Measurements from ENCODE around the gene TMED4. TPM values are rescaled to one million over a fixed set of nuclear protein-coding genes. Genes with fewer than 3 reads are reported as not detected.
A peak's percentile ranks its signal among the peaks of the same experiment; 100 is the strongest.
"Not testable (repeated sequence)": the region's sequence is repeated elsewhere in the genome, so short reads cannot be mapped to it uniquely, and the experiment has no call there.

TMED4 gene
- total RNA-seq, 1 experiment from 2014 or later = 49.7 TPM

DNA sequence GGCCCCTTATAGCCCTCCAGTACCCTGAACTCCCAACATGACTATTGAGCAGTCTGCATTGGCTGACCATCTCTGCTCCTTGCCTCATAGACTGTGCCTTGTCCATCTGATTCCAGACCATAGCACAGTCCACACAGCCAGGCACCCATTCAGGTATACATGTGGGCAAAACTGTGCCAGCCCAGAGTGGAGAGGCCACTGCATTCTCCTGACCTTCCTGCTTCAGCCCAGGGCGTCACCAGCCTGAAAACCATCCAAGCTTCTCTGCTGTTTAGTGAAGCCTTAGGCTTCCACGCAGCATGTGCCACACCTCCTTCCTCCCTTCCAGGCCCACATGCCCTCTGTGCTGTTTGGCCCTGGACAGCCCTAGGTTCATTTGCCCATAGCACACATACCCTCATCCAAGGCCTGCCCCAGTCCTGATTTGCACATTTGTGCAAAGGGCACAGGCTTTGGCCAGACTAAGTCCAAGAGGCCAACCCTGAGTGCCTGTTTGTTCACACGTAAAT, 18.8 kb downstream of the TMED4 start:
- POLR2A ChIA-PET = interaction anchor here (0.6 to 6.7 kb wide), 4 partner anchors 10 to 417 kb away, joined by 3 to 55 read pairs (median 10); partner anchors contain the start of genes DDX56 and NPC1L1
- peaks cover 16% of the 10 kb centered on the region for H3K4me1 Mint-ChIP-seq (ENCODE audit: insufficient read depth, unreplicated experiment)
- intact Hi-C loops (cut with micrococcal nuclease) = no loop called here
- no peak for DNase-seq (ENCODE audit: unreplicated experiment)
- no peak overlapping the region for H3K27ac Mint-ChIP-seq (ENCODE audit: low read depth, unreplicated experiment)
- no peak overlapping the region for H3K4me3 Mint-ChIP-seq (ENCODE audit: unreplicated experiment)
- H3K27me3 Mint-ChIP-seq (ENCODE audit: insufficient read depth, unreplicated experiment) = no peaks in the 10 kb centered on the region
- CTCF ChIA-PET = interaction anchor here (0.7 to 4.6 kb wide), 6 partner anchors 11 to 498 kb away, joined by 3 to 51 read pairs (median 30); partner anchors contain the start of genes DDX56 and NUDCD3
- peaks cover 35% of the 10 kb centered on the region for H3K36me3 Mint-ChIP-seq (ENCODE audit: insufficient read depth, unreplicated experiment)
- H3K9me3 Mint-ChIP-seq (ENCODE audit: unreplicated experiment) = no peaks in the 10 kb centered on the region
- TSS peak; percentile 4 for BruUV-seq (replicated peaks)
- TF ChIP-seq, protein P1, sequence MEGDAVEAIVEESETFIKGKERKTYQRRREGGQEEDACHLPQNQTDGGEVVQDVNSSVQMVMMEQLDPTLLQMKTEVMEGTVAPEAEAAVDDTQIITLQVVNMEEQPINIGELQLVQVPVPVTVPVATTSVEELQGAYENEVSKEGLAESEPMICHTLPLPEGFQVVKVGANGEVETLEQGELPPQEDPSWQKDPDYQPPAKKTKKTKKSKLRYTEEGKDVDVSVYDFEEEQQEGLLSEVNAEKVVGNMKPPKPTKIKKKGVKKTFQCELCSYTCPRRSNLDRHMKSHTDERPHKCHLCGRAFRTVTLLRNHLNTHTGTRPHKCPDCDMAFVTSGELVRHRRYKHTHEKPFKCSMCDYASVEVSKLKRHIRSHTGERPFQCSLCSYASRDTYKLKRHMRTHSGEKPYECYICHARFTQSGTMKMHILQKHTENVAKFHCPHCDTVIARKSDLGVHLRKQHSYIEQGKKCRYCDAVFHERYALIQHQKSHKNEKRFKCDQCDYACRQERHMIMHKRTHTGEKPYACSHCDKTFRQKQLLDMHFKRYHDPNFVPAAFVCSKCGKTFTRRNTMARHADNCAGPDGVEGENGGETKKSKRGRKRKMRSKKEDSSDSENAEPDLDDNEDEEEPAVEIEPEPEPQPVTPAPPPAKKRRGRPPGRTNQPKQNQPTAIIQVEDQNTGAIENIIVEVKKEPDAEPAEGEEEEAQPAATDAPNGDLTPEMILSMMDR (IDR thresholded peaks at IDR 0.05; ENCODE audit: unreplicated experiment) = no peak

- H3K9me3 Mint-ChIP-seq (ENCODE audit: unreplicated experiment); H3K27ac Mint-ChIP-seq (ENCODE audit: low read depth, unreplicated experiment); H3K27me3 Mint-ChIP-seq (ENCODE audit: insufficient read depth, unreplicated experiment); intact Hi-C loops (cut with micrococcal nuclease); H3K4me3 Mint-ChIP-seq (ENCODE audit: unreplicated experiment); DNase-seq (ENCODE audit: unreplicated experiment): not testable (repeated sequence)
- ChIA-PET POLR2A (interaction anchor here (0.6 to 6.7 kb wide), 5 partner anchors 11 to 416 kb away, joined by 3 to 55 read pairs (median 4); partner anchors contain the start of genes DDX56 and NUDCD3), CTCF (interaction anchor here (0.6 to 4.3 kb wide), 3 partner anchors 11 to 322 kb away, joined by 3 to 23 read pairs (median 9); partner anchors contain the start of gene DDX56)
- H3K36me3 Mint-ChIP-seq (ENCODE audit: insufficient read depth, unreplicated experiment) = peaks cover 29% of the 10 kb centered on the region
- peaks cover 16% of the 10 kb centered on the region for H3K4me1 Mint-ChIP-seq (ENCODE audit: insufficient read depth, unreplicated experiment)
- TSS peak; percentile 16 for BruUV-seq (replicated peaks)
These were observed 19.4 kb downstream of the TMED4 start for GRCh38 chr7:44562622-44562962.

DNA sequence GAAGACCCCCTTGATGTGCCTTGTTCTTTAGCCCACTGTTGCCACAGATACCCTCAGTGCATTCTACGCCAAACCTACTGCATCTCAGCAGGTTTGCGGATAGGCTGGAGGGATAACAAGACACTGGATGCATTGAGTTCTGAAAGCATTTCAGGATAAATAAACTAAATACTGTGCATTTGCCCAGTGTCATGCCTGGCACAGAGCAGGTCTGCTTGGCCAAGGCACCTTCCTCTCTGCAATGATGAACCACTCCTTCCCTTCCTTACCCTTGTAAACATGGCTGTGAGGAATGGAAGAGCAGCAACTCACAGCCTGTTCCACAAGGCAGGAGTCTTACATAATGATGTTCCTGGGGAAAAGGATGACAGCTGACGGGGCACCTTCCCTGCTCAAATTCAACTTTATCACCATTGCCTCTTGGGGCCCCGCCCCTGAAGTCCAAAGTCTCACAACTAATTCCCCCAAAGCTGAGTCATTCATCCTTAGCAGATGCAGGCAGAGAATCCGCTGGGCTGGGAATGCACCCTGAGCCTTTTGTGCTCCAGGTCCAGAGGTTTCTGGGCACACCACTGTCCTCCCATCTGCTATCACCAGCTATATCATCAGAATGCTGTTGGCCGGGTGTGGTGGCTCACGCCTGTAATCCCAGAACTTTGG, 19.9 kb downstream of the TMED4 start:
- ChIA-PET CTCF (interaction anchor here (0.6 to 4.3 kb wide), 3 partner anchors 12 to 321 kb away, joined by 3 to 23 read pairs (median 9); partner anchors contain the start of gene DDX56), POLR2A (interaction anchor here (0.6 to 6.7 kb wide), 5 partner anchors 11 to 193 kb away, joined by 3 to 55 read pairs (median 3); partner anchors contain the start of genes DDX56 and NUDCD3)
- Mint-ChIP-seq H3K4me3 (ENCODE audit: unreplicated experiment) (no peak overlapping the region), H3K36me3 (ENCODE audit: insufficient read depth, unreplicated experiment) (peaks cover 26% of the 10 kb centered on the region), H3K9me3 (ENCODE audit: unreplicated experiment) (no peaks in the 10 kb centered on the region), H3K27me3 (ENCODE audit: insufficient read depth, unreplicated experiment) (no peaks in the 10 kb centered on the region), H3K27ac (ENCODE audit: low read depth, unreplicated experiment) (no peak overlapping the region), H3K4me1 (ENCODE audit: insufficient read depth, unreplicated experiment) (peaks cover 16% of the 10 kb centered on the region)
- TF ChIP-seq, protein P1 (IDR thresholded peaks at IDR 0.05; ENCODE audit: unreplicated experiment) = no peak
- intact Hi-C loops (cut with micrococcal nuclease) = no loop called here
- DNase-seq (ENCODE audit: unreplicated experiment) = peak; percentile 79
- no TSS peak for BruUV-seq (replicated peaks)

- CTCF ChIA-PET = interaction anchor here (0.6 to 2.3 kb wide), 3 partner anchors 8 to 321 kb away, joined by 3 to 9 read pairs (median 3); no protein-coding TSS in a partner anchor
- Mint-ChIP-seq H3K4me3 (ENCODE audit: unreplicated experiment) (no peak overlapping the region), H3K27me3 (ENCODE audit: insufficient read depth, unreplicated experiment) (no peaks in the 10 kb centered on the region)
These were observed 20.6 kb downstream of the TMED4 start for GRCh38 chr7:44561481-44561880.

More at GRCh38 chr7:44561481-44561880, 20.6 kb downstream of the TMED4 start:
- POLR2A ChIA-PET = interaction anchor here (0.7 to 6.7 kb wide), 4 partner anchors 9 to 18 kb away, joined by 3 to 55 read pairs (median 8); partner anchors contain the start of gene DDX56
- intact Hi-C loops (cut with micrococcal nuclease) = no loop called here
- H3K27ac Mint-ChIP-seq (ENCODE audit: low read depth, unreplicated experiment) = no peak overlapping the region
- no peaks in the 10 kb centered on the region for H3K9me3 Mint-ChIP-seq (ENCODE audit: unreplicated experiment)
- TF ChIP-seq, protein P1 (IDR thresholded peaks at IDR 0.05; ENCODE audit: unreplicated experiment) = no peak
- no TSS peak for BruUV-seq (replicated peaks)
- H3K4me1 Mint-ChIP-seq (ENCODE audit: insufficient read depth, unreplicated experiment) = peaks cover 16% of the 10 kb centered on the region
- DNase-seq (ENCODE audit: unreplicated experiment) = no peak
- peaks cover 22% of the 10 kb centered on the region for H3K36me3 Mint-ChIP-seq (ENCODE audit: insufficient read depth, unreplicated experiment)
